GM19025 (cell line): ENCODE data around the gene CAPNS2.
"Not testable (repeated sequence)": the region's sequence is repeated elsewhere in the genome, so short reads cannot be mapped to it uniquely, and the experiment has no call there.

Source experiments
- ATAC-seq: cut with Tn5 transposase; IDR thresholded peaks from one replicate; pipeline ENCODE4 v1.9.1; 2021; ENCODE audit warnings: mild to moderate bottlenecking, low read depth, moderate library complexity; ENCODE audit not compliant: unreplicated experiment

CAPNS2 gene

GRCh38 chr16:55565086-55565485 is 1.4 kb upstream of the CAPNS2 start:
- ATAC-seq: no peak

GRCh38 chr16:55567382-55567781 is 898 bp downstream of the CAPNS2 start:
- no peak for ATAC-seq

DNA sequence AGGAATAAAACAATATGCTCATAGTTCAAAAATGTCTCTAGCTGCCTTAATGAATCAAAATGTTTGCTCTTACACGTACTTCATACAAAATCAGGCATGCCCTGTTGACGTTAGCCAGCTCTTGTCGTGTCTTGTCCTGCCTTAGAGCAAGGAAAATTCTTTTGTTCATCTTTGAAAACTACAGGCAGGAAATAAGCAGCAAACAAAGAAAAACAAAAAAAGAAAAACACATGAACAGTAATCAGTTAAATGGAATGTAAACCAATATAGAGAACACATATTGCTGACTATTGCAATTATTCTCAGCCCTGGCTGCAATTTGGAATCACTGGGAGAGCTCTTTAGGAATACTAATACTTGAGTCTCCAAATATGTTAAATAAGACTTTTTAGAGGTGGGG is 1.7 kb downstream of the CAPNS2 start:
- no peak for ATAC-seq

- no peak for ATAC-seq
These were observed 2.5 kb downstream of the CAPNS2 start for GRCh38 chr16:55569025-55569424.

GRCh38 chr16:55570159-55570558 is 3.7 kb downstream of the CAPNS2 start:
- ATAC-seq: no peak

DNA sequence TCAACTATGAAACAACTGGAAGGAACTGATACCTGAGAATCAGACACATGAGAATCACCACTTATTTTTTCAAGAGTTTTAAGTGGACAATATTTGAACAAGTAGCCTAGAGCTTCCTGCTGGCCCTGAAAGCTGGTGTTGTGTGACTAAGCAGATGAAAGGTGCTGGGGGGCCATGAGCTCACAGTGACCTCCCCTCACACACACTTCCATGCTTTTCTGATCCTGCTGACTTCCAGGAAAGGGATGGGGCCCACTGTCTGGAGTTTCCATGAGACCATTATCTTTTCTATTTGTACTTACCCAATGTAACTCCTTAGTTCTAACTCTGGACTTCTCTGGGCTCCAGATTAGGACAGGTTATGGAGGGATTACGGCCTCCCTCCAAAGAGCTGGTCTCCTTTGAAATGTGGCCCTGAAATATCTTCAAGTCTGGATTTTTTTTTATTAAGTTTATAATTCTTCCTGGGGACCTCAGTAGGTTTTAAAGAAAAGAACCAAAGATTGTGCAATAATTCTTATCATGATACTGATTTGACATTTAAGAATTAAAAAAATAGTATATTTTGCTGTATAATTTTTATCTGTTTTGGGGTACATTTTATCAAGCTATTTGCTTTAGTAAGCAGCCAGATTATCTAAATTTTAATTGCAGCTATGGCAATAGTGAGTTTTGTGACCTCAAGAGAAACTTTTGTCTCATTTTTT is 4.9 kb downstream of the CAPNS2 start:
- no peak for ATAC-seq

- no peak for ATAC-seq
These were observed 6.0 kb downstream of the CAPNS2 start for GRCh38 chr16:55572439-55572838.

DNA sequence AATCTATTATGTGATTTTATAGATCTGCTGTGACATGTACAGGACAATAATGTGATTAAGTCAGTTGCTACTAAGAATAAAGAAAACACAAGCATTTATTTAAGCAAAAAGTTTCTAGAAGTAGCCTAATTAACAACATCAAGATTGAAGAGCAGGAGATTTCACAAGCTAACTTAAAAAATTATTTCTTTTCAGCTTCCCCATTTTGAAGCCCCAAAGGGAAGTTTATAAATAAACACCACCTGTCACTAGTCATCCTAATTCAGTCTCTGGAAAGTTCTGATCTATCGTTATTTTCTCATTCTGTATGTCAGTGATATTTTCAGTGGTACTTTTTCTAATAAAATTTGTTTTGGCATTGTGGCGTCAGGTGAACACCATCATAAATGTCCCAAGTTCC is 8.3 kb downstream of the CAPNS2 start:
- ATAC-seq: no peak

DNA sequence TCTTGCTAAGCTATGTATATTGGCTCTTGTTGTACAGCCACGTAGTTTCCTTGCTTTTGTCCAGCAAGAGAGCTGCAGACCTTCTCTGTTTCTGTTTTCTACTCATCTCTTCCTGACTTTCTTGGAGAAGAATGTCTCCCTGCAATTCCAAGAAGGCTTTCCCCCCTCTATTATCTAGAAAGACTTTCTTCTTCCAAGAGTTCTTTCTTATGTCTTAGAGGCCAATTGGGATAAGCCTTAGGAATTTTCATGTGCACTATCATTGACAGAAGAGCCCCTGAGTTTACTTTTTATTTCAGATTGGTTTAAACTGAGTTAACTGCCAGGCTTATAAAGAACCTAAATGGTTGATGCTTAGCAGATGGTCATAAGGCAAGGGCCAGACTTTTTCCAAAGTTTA is 9.0 kb downstream of the CAPNS2 start:
- ATAC-seq: no peak

- no peak for ATAC-seq
These were observed 9.9 kb downstream of the CAPNS2 start for GRCh38 chr16:55576384-55576783.

DNA sequence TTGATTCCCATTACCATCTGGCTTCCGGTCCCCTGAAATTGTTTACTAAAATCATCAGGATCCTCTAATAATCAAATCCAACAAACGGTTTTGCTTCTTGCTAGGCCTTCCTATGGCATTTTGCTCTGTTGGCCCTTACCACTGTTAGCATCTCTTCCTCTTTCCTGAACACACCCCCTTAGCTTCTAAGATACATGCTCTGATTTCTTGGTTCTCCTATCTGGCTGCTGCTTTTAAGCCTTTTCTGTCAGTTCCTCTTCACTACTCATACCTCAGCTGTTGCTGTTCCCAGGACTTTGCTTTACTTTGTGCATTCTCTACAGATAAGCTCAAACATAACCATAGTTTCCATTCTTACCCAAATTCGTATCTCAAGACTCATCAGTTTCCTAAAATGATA is 11.4 kb downstream of the CAPNS2 start:
- no peak for ATAC-seq

DNA sequence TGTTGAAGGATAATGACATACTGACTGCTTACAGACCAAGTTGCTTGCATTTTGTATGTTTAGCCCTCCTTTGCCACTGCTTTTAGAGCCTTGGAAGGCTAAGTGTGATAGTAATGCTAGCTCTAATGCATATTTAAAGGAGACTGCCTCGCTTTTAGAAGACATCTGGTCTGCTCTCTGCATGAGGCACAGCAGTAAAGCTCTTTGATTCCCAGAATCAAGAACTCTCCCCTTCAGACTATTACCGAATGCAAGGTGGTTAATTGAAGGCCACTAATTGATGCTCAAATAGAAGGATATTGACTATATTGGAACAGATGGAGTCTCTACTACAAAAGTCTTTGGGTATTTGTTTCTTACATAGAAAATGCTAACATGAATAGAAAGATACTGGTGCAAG is 19.1 kb downstream of the CAPNS2 start:
- no peak for ATAC-seq

DNA sequence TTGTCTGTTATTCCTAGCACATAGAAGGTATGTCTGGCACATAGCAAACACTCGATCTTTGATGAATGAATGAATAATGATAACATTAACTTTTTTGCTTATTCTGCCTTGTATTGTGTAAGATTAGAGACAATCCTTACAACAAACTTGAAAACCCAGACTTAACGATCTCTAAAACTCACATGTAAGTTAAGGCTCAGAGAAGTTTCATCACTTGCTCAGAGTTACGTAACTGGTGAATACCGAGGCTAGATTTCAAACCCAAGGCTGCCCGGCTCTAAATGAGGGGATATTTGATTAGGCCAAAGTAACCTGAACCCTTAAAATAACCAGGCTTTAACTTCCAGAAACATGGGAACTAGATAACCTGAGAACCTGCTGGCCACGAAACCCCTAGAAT is 22.3 kb downstream of the CAPNS2 start:
- ATAC-seq: no peak

GRCh38 chr16:55592306-55592705 is 25.8 kb downstream of the CAPNS2 start:
- no peak for ATAC-seq

- ATAC-seq: no peak
These were observed 31.4 kb downstream of the CAPNS2 start for GRCh38 chr16:55597928-55598327.

- no peak for ATAC-seq
These were observed 39.4 kb downstream of the CAPNS2 start for GRCh38 chr16:55605754-55606336.

GRCh38 chr16:55613613-55614335 is 47.3 kb downstream of the CAPNS2 start:
- ATAC-seq: no peak

DNA sequence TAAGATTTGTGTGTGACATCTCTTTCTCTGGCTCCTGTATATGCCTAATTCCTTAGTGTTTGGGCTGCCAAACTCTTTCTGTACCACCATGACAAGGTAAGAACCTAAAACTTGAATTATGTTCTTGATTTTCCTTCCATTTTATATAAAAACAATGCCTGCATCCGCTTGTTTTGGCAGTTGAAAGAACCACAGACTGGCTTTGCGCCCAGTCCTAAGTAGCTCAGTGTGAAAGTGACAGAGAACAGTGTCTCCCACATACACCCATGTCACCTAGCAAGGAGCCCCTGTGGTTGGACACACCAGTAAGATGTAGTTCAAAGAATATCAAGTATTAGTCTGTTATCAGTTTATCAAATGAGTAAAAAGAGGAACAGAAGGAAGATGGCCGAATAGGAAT is 48.6 kb downstream of the CAPNS2 start:
- no peak for ATAC-seq

- ATAC-seq: not testable (repeated sequence)
These were observed 49.2 kb downstream of the CAPNS2 start for GRCh38 chr16:55615670-55616069.
